HCT116 (cell line): ENCODE results near the gene CD200. TPM values are rescaled to one million over a fixed set of nuclear protein-coding genes. Genes with fewer than 3 reads are reported as not detected.

Experiments used
- ATAC-seq: fragments of 200-7000 bp; cut with Tn5 transposase; 2 replicates; pipeline ENCODE4 v1.9.1; 2020; ENCODE audit warnings: mild to moderate bottlenecking, moderate library complexity
- BruUV-seq: library from RNA; stranded (reverse); fragments of 400-500 nt; replicated peaks from 2 replicates; lab custom pipeline; 2021; lab: Mats Ljungman, UMichigan
- CTCF ChIA-PET: fragments of 300-600 bp; sonication (Branson Sonifier 250); formaldehyde crosslinking; loops from one replicate; lab custom pipeline; 2021; ENCODE audit warnings: antibody characterized with exemption; lab: Charles Lee
- POLR2A ChIA-PET: fragments of 300-600, 350-600 bp; sonication (Branson Sonifier 250); formaldehyde crosslinking; loops from one replicate; lab custom pipeline; 2021; ENCODE audit warnings: antibody characterized with exemption; lab: Charles Lee
- RAD21 ChIA-PET, 2 experiments: fragments of 300-600 bp; sonication (Branson Sonifier 250); formaldehyde crosslinking; loops; one replicate each; lab custom pipeline; 2023; ENCODE audit warnings: low total read pairs in 2 of 2; ENCODE audit not compliant: uncharacterized antibody in 2 of 2, unreplicated experiment in 2 of 2, low non-redundant PET in 1 of 2; lab: Charles Lee
- DNase-seq: peaks from one replicate; pipeline ENCODE4 v3.0.0-alpha.2; 2010; ENCODE audit warnings: low read depth, low spot score
- H2AFZ ChIP-seq: fragments of 200-600 bp; shearing (Covaris generic), sonication (generic); 2 replicates; pipeline ENCODE4 v1.6.1; 2017; ENCODE audit warnings: low read depth, mixed run types, mixed read lengths, antibody characterized with exemption, low read length; ENCODE audit not compliant: poor library complexity, severe bottlenecking
- H3K27ac ChIP-seq: 2 replicates; pipeline ENCODE4 v1.5.1; 2012; ENCODE audit warnings: low read depth, low read length
- H3K27me3 ChIP-seq: fragments of 200-600 bp; sonication (generic); 2 replicates; pipeline ENCODE4 v1.6.1; 2016; ENCODE audit warnings: mixed run types, low read length, mixed read lengths; ENCODE audit not compliant: insufficient read depth
- H3K36me3 ChIP-seq, 2 experiments: fragments of 200-500 bp in 1 of 2; fragments of 200-600 bp in 1 of 2; sonication (Bioruptor generic) in 1 of 2; sonication (generic) in 1 of 2; 2 replicates each; pipeline versions ENCODE4 v1.5.1 to v1.6.1; 2014 to 2016; ENCODE audit warnings: low read length in 2 of 2, inconsistent platforms in 1 of 2, mixed read lengths in 1 of 2, mixed run types in 1 of 2; ENCODE audit not compliant: insufficient read depth in 2 of 2, control insufficient read depth in 1 of 2
- H3K4me1 ChIP-seq, 2 experiments: fragments of 200-600 bp in 1 of 2; sonication (generic) in 1 of 2; 2 replicates each; pipeline versions ENCODE4 v1.5.1 to v1.6.1; 2012 to 2017; ENCODE audit warnings: low read length in 2 of 2, inconsistent platforms in 1 of 2, mild to moderate bottlenecking in 1 of 2, mixed read lengths in 1 of 2, mixed run types in 1 of 2, moderate library complexity in 1 of 2; ENCODE audit not compliant: insufficient read depth in 2 of 2, control insufficient read depth in 1 of 2
- H3K4me2 ChIP-seq: fragments of 200-600 bp; sonication (generic); 2 replicates; pipeline ENCODE4 v1.6.1; 2017; ENCODE audit warnings: mixed run types, low read length, mixed read lengths
- H3K4me3 ChIP-seq, 2 experiments: fragments of 200-600 bp in 1 of 2; sonication (generic) in 1 of 2; replicated peaks in 1 of 2; 2 replicates each; pipeline ENCODE4 v1.5.1; 2011 to 2016; ENCODE audit warnings: low read length in 2 of 2, control low read depth in 1 of 2, low read depth in 1 of 2, mild to moderate bottlenecking in 1 of 2, mixed read lengths in 1 of 2, mixed run types in 1 of 2
- H3K79me2 ChIP-seq: fragments of 200-600 bp; sonication (generic); 2 replicates; pipeline ENCODE4 v1.6.1; 2017; ENCODE audit warnings: mild to moderate bottlenecking, mixed run types, low read length, moderate library complexity, mixed read lengths; ENCODE audit not compliant: insufficient read depth
- H3K9ac ChIP-seq: fragments of 200-600 bp; sonication (generic); 2 replicates; pipeline ENCODE4 v1.6.1; 2016; ENCODE audit warnings: low read length, mixed read lengths
- H3K9me2 ChIP-seq: fragments of 200-600 bp; sonication (generic), shearing (Covaris generic); 2 replicates; pipeline ENCODE4 v1.6.1; 2017; ENCODE audit warnings: mixed run types, mild to moderate bottlenecking, moderate library complexity; ENCODE audit not compliant: insufficient read depth
- H3K9me3 ChIP-seq, 2 experiments: fragments of 200-500 bp in 1 of 2; fragments of 200-600 bp in 1 of 2; sonication (Bioruptor generic) in 1 of 2; sonication (generic) in 1 of 2; 2 replicates each; pipeline ENCODE4 v1.6.1; 2014 to 2017; ENCODE audit warnings: low read length in 2 of 2, mixed read lengths in 2 of 2, inconsistent platforms in 1 of 2, low read depth in 1 of 2, mild to moderate bottlenecking in 1 of 2, mixed run types in 1 of 2, moderate library complexity in 1 of 2; ENCODE audit not compliant: control insufficient read depth in 1 of 2, insufficient read depth in 1 of 2
- H4K20me1 ChIP-seq: fragments of 200-600 bp; sonication (generic), shearing (Covaris generic); 2 replicates; pipeline ENCODE4 v1.6.1; 2017; ENCODE audit warnings: mixed run types, mild to moderate bottlenecking, moderate library complexity; ENCODE audit not compliant: insufficient read depth
- intact Hi-C: fragments of 100-400 bp; cut with micrococcal nuclease; formaldehyde crosslinking; loops from 2 replicates; pipeline ENCODE4 v1.10.0; 2022
- total RNA-seq: library from RNA; stranded (reverse); gene quantifications from one replicate; pipeline ENCODE4 v1.2.1, GENCODE V29; 2021; ENCODE audit not compliant: unreplicated experiment
- TF ChIP-seq, protein P1 (sequence below): IDR thresholded peaks from 2 replicates; pipeline ENCODE4 v1.6.1; 2011; ENCODE audit warnings: mild to moderate bottlenecking, low read length, moderate library complexity; ENCODE audit not compliant: insufficient replicate concordance; ENCODE audit errors: extremely low read depth

The CD200 gene
- total RNA-seq, 1 experiment from 2014 or later = not detected

DNA sequence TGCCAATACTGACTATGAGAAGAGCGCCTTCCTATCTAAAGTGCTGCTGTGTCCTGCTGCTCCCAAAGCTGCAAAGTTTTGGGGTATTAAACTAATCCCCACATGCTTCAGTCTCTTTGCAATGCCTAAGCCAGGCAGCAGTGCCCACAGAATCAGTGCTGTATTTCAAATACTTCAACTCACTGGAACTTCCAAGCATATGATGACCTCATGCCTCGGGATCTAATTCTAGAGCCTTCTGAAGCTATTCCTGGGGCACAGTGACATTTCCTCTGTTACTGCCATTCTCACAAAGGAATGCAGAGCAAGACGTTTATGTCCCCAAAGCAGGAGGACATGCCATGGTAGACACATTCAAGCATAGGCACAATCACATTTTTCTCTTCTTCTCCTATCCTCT is 78.5 kb downstream of the CD200 start:
- no peaks in the 10 kb centered on the region for H3K79me2 ChIP-seq
- no peaks in the 10 kb centered on the region for H3K9me2 ChIP-seq
- no peaks in the 10 kb centered on the region for H3K36me3 ChIP-seq
- ChIA-PET CTCF (no interaction called here), POLR2A (no interaction called here), RAD21 (no interaction called here)
- H3K27me3 ChIP-seq = no peaks in the 10 kb centered on the region
- no peaks in the 10 kb centered on the region for H3K4me1 ChIP-seq
- H3K4me3 ChIP-seq = no peak overlapping the region
- no peaks in the 10 kb centered on the region for H3K9me3 ChIP-seq
- ATAC-seq = no peak
- intact Hi-C loops = no loop called here
- DNase-seq = no peak
- no peaks in the 10 kb centered on the region; the same call in 1 of the 2 replicates for H4K20me1 ChIP-seq
- H2AFZ ChIP-seq = no peak overlapping the region
- H3K9ac ChIP-seq = no peak overlapping the region
- H3K4me2 ChIP-seq = no peak overlapping the region
- no TSS peak for BruUV-seq
- H3K27ac ChIP-seq = no peak overlapping the region
- TF ChIP-seq, protein P1, sequence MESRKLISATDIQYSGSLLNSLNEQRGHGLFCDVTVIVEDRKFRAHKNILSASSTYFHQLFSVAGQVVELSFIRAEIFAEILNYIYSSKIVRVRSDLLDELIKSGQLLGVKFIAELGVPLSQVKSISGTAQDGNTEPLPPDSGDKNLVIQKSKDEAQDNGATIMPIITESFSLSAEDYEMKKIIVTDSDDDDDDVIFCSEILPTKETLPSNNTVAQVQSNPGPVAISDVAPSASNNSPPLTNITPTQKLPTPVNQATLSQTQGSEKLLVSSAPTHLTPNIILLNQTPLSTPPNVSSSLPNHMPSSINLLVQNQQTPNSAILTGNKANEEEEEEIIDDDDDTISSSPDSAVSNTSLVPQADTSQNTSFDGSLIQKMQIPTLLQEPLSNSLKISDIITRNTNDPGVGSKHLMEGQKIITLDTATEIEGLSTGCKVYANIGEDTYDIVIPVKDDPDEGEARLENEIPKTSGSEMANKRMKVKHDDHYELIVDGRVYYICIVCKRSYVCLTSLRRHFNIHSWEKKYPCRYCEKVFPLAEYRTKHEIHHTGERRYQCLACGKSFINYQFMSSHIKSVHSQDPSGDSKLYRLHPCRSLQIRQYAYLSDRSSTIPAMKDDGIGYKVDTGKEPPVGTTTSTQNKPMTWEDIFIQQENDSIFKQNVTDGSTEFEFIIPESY = no peak

Other genes starting within 250 kb of the CD200 start
- gene C3orf52, start 246.8 kb upstream of the CD200 start, total RNA-seq = 14.3 TPM
- not detected for gene GCSAM, start 199.9 kb upstream of the CD200 start, total RNA-seq
- 0.79 TPM for gene SLC9C1, start 38.9 kb upstream of the CD200 start, total RNA-seq
- gene BTLA, start 166.3 kb downstream of the CD200 start, total RNA-seq = 0.17 TPM
- gene ATG3, start 228.8 kb downstream of the CD200 start, total RNA-seq = 56.4 TPM
- gene SLC35A5, start 228.9 kb downstream of the CD200 start, total RNA-seq = 21.4 TPM